Measurements from ENCODE around the gene HSBP1L1.

Gene HSBP1L1

GRCh38 chr18:79924814-79925731 is 39.4 kb upstream of the HSBP1L1 start (continued):
- TF ChIP-seq ZBTB10 (tag by site-specific recombination; IDR thresholded peaks at IDR 0.05) (no peak), ZNF521 (tag by site-specific recombination; IDR thresholded peaks at IDR 0.05) (no peak), ZNF433 (tag by site-specific recombination; IDR thresholded peaks at IDR 0.05; ENCODE audit: low read depth) (no peak), ZNF24 (tag by site-specific recombination; IDR thresholded peaks at IDR 0.05) (no peak), ZNF580 (tag by site-specific recombination; IDR thresholded peaks at IDR 0.05) (no peak), ZNF394 (tag by site-specific recombination; IDR thresholded peaks at IDR 0.05; ENCODE audit: borderline replicate concordance) (no peak), ZNF221 (tag by site-specific recombination; IDR thresholded peaks at IDR 0.05; ENCODE audit: borderline replicate concordance) (no peak), ZNF544 (tag by site-specific recombination; IDR thresholded peaks at IDR 0.05) (no peak), ZNF560 (tag by site-specific recombination; IDR thresholded peaks at IDR 0.05; ENCODE audit: borderline replicate concordance) (no peak)

GRCh38 chr18:79926306-79926705 is 38.1 kb upstream of the HSBP1L1 start:
- ChIA-PET POLR2A (no interaction called here), CTCF (interaction anchor here (0.7 kb wide), 1 partner anchor 520 kb away, joined by 3 read pairs; no protein-coding TSS in a partner anchor)
- H3K4me3 ChIP-seq (ENCODE audit: low read depth, low read length), result no peak overlapping the region
- peaks cover 4 to 22% of the 10 kb centered on the region in 2 experiments; a peak in 2 of 3 replicates for H3K36me3 ChIP-seq (ENCODE audit: control insufficient read depth in 2 of 2, insufficient read depth in 1 of 2, low read length in 2 of 2)
- H3K9me3 ChIP-seq (ENCODE audit: control insufficient read depth, insufficient read depth, low read depth, low read length), result no peaks in the 10 kb centered on the region
- TF ChIP-seq BCL6B (tag by site-specific recombination; IDR thresholded peaks at IDR 0.05), result no peak
- no peak for TF ChIP-seq ZNF24 (tag by site-specific recombination; IDR thresholded peaks at IDR 0.05)
- TF ChIP-seq ZNF624 (tag by site-specific recombination; IDR thresholded peaks at IDR 0.05), result no peak
- no peak for TF ChIP-seq ZNF449 (tag by site-specific recombination; IDR thresholded peaks at IDR 0.05)
- no peak for TF ChIP-seq ZNF670 (tag by site-specific recombination; IDR thresholded peaks at IDR 0.05; ENCODE audit: low read depth)
- TF ChIP-seq KLF7 (tag by site-specific recombination; IDR thresholded peaks at IDR 0.05; ENCODE audit: borderline replicate concordance), result no peak
- no peak for TF ChIP-seq KLF1 (tag by site-specific recombination; IDR thresholded peaks at IDR 0.05)
- TF ChIP-seq ZBTB7A (tag by site-specific recombination; IDR thresholded peaks at IDR 0.05; ENCODE audit: low read depth), result no peak
- TF ChIP-seq WT1 (tag by site-specific recombination; IDR thresholded peaks at IDR 0.05), result no peak
- TF ChIP-seq YY1 (tag by site-specific recombination; IDR thresholded peaks at IDR 0.05), result no peak
- no peak for TF ChIP-seq ZNF19 (tag by site-specific recombination; IDR thresholded peaks at IDR 0.05; ENCODE audit: low read depth)
- no peak for TF ChIP-seq ZNF140 (tag by site-specific recombination; IDR thresholded peaks at IDR 0.05)
- TF ChIP-seq ZNF660 (tag by site-specific recombination; IDR thresholded peaks at IDR 0.05), result no peak
- TF ChIP-seq SP3 (tag by site-specific recombination; IDR thresholded peaks at IDR 0.05), result no peak
- H3K4me1 ChIP-seq (ENCODE audit: control insufficient read depth, insufficient read depth, low read length), result no peaks in the 10 kb centered on the region
- no peak overlapping the region for H3K27ac ChIP-seq (ENCODE audit: extremely low read depth, low read depth, low read length)

Data from HEK293 (cell line).